Thyroid gland (tissue), 4 donors: ENCODE data around the gene OSBP2.

Source experiments
- POLR2A ChIP-seq, 2 donors: fragments of 450-650 bp; IDR thresholded peaks; one replicate each; pipeline ENCODE4 v1.6.1; 2017; ENCODE audit warnings: antibody characterized with exemption in 2 of 2, mild to moderate bottlenecking in 2 of 2, moderate library complexity in 1 of 2
- TF ChIP-seq, protein P1 (sequence below), 6 experiments: fragments of 200-600 bp in 3 of 6; fragments of 450-650 bp in 3 of 6; sonication (generic) in 3 of 6; IDR thresholded peaks; one replicate each; pipeline ENCODE4 v1.5.1; 2016 to 2019; ENCODE audit warnings: antibody characterized with exemption in 6 of 6, mild to moderate bottlenecking in 2 of 6, inconsistent platforms in 1 of 6, moderate library complexity in 1 of 6

GRCh38 chr22:30731658-30732057 lies 37.0 kb downstream of the OSBP2 start:
- no peak for TF ChIP-seq POLR2A (IDR thresholded peaks at IDR 0.05)
- TF ChIP-seq, protein P1, sequence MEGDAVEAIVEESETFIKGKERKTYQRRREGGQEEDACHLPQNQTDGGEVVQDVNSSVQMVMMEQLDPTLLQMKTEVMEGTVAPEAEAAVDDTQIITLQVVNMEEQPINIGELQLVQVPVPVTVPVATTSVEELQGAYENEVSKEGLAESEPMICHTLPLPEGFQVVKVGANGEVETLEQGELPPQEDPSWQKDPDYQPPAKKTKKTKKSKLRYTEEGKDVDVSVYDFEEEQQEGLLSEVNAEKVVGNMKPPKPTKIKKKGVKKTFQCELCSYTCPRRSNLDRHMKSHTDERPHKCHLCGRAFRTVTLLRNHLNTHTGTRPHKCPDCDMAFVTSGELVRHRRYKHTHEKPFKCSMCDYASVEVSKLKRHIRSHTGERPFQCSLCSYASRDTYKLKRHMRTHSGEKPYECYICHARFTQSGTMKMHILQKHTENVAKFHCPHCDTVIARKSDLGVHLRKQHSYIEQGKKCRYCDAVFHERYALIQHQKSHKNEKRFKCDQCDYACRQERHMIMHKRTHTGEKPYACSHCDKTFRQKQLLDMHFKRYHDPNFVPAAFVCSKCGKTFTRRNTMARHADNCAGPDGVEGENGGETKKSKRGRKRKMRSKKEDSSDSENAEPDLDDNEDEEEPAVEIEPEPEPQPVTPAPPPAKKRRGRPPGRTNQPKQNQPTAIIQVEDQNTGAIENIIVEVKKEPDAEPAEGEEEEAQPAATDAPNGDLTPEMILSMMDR (IDR thresholded peaks at IDR 0.05) = no peak
